OCI-LY1 (cell line): ENCODE data around the gene FRS3.
A peak's percentile ranks its signal among the peaks of the same experiment; 100 is the strongest.

Source experiments
- H2AFZ ChIP-seq: fragments of 200-600 bp; sonication (generic), shearing (Covaris generic); 2 replicates; pipeline ENCODE4 v1.6.0; 2014; ENCODE audit warnings: antibody characterized with exemption, mild to moderate bottlenecking, low read length
- H3F3A ChIP-seq: fragments of 200-600 bp; sonication (generic), shearing (Covaris generic); 2 replicates; pipeline ENCODE4 v1.6.0; 2014; ENCODE audit warnings: mild to moderate bottlenecking, antibody characterized with exemption, low read length, moderate library complexity; ENCODE audit not compliant: insufficient read depth
- H3K27ac ChIP-seq: fragments of 200-600 bp; sonication (generic); 2 replicates; pipeline ENCODE4 v1.5.1; 2014; ENCODE audit warnings: low read length, mixed run types, mild to moderate bottlenecking, low read depth; ENCODE audit not compliant: poor library complexity, severe bottlenecking
- H3K27me3 ChIP-seq: fragments of 200-600 bp; sonication (generic); 2 replicates; pipeline ENCODE4 v1.6.0; 2014; ENCODE audit warnings: antibody characterized with exemption, mild to moderate bottlenecking, low read length, moderate library complexity; ENCODE audit not compliant: insufficient read depth
- H3K36me3 ChIP-seq: fragments of 200-600 bp; sonication (generic); 2 replicates; pipeline ENCODE4 v1.6.1; 2014; ENCODE audit warnings: mild to moderate bottlenecking, antibody characterized with exemption, low read length, moderate library complexity, mixed read lengths; ENCODE audit not compliant: insufficient read depth
- H3K4me1 ChIP-seq: fragments of 200-600 bp; sonication (generic); 2 replicates; pipeline ENCODE4 v1.5.1; 2014; ENCODE audit warnings: mild to moderate bottlenecking, low read length, moderate library complexity; ENCODE audit not compliant: insufficient read depth, severe bottlenecking
- H3K4me2 ChIP-seq: fragments of 200-600 bp; sonication (generic), shearing (Covaris generic); 2 replicates; pipeline ENCODE4 v1.6.1; 2014; ENCODE audit warnings: low read length
- H3K4me3 ChIP-seq: fragments of 200-600 bp; sonication (generic); 2 replicates; pipeline ENCODE4 v1.5.1; 2014; ENCODE audit warnings: low read length, low read depth, mild to moderate bottlenecking, mixed read lengths; ENCODE audit not compliant: poor library complexity, severe bottlenecking
- H3K79me2 ChIP-seq: fragments of 200-600 bp; shearing (Covaris generic); 2 replicates; pipeline ENCODE4 v1.6.1; 2016; ENCODE audit warnings: mixed run types, low read length, mixed read lengths; ENCODE audit not compliant: insufficient read depth
- H3K9ac ChIP-seq: fragments of 200-600 bp; sonication (generic), shearing (Covaris generic); 2 replicates; pipeline ENCODE4 v1.6.1; 2014; ENCODE audit warnings: mild to moderate bottlenecking, low read length, mixed read lengths
- H3K9me2 ChIP-seq: fragments of 200-600 bp; sonication (generic), shearing (Covaris generic); 2 replicates; pipeline ENCODE4 v1.6.1; 2014; ENCODE audit warnings: low read depth, mild to moderate bottlenecking, low read length, mixed read lengths
- H3K9me3 ChIP-seq: fragments of 200-600 bp; shearing (Covaris generic); 2 replicates; pipeline ENCODE4 v1.6.1; 2014; ENCODE audit warnings: low read length, mixed read lengths
- H4K20me1 ChIP-seq: fragments of 200-600 bp; sonication (generic), shearing (Covaris generic); 2 replicates; pipeline ENCODE4 v1.6.0; 2016; ENCODE audit warnings: mild to moderate bottlenecking, low read length; ENCODE audit not compliant: insufficient read depth
- CTCF ChIP-seq: fragments of 200-600 bp; sonication (generic), shearing (Covaris generic); IDR thresholded peaks from 2 replicates; pipeline ENCODE4 v1.5.1; 2017; ENCODE audit warnings: mild to moderate bottlenecking, antibody characterized with exemption, low read length, moderate library complexity, mixed read lengths
- EZH2 ChIP-seq: fragments of 200-600 bp; sonication (generic), shearing (Covaris generic); IDR thresholded peaks from 2 replicates; pipeline ENCODE4 v1.8.0; 2017; ENCODE audit warnings: borderline replicate concordance, mixed run types, mild to moderate bottlenecking, antibody characterized with exemption, low read length, moderate library complexity, mixed read lengths

Gene FRS3

GRCh38 chr6:41779788-41780550 is at the start of gene FRS3:
Gene FRS3 (minus strand): TSS chr6:41779900. CDS start chr6:41776987, 2,913 bp downstream.
- Histone ChIP-seq H3K9ac (peak within 1 kb of the TSS; percentile 82), H3K27me3 (0 out of 2 replicates have a peak, but pooled peaks cover 5% of the 10 kb centered on the region), H3K9me2 (no peaks in the 10 kb centered on the region), H4K20me1 (no peaks in the 10 kb centered on the region), H3K4me1 (peaks cover 13% of the 10 kb centered on the region), H3K9me3 (no peaks in the 10 kb centered on the region), H3K36me3 (no peaks in the 10 kb centered on the region; the same call in 1 of the 2 replicates), H3K79me2 (no peaks in the 10 kb centered on the region), H3K4me3 (peak within 1 kb of the TSS; percentile 66), H3K4me2 (peak within 1 kb of the TSS; percentile 95), H2AFZ (no peak within 1 kb of the TSS), H3K27ac (no peak within 1 kb of the TSS), H3F3A (no peaks in the 10 kb centered on the region)
- peak; percentile 91 for TF ChIP-seq CTCF
- no peak for TF ChIP-seq EZH2

- Histone ChIP-seq H3F3A (no peaks in the 10 kb centered on the region), H3K9me2 (no peaks in the 10 kb centered on the region), H3K36me3 (no peaks in the 10 kb centered on the region), H3K27ac (no peak overlapping the region), H3K4me3 (no peak overlapping the region), H3K9me3 (no peaks in the 10 kb centered on the region), H3K4me2 (no peak overlapping the region), H3K9ac (no peak overlapping the region), H4K20me1 (no peaks in the 10 kb centered on the region), H3K27me3 (no peaks in the 10 kb centered on the region), H2AFZ (no peak overlapping the region), H3K79me2 (no peaks in the 10 kb centered on the region), H3K4me1 (no peaks in the 10 kb centered on the region)
- TF ChIP-seq EZH2 = no peak
- TF ChIP-seq CTCF = no peak
Measured at GRCh38 chr6:41826343-41827022, 46.8 kb upstream of the FRS3 start.

GRCh38 chr6:41824571-41825569 is 45.2 kb upstream of the FRS3 start:
- Histone ChIP-seq H2AFZ (no peak overlapping the region), H3K36me3 (no peaks in the 10 kb centered on the region), H3K4me2 (no peak overlapping the region), H3F3A (no peaks in the 10 kb centered on the region), H3K4me1 (no peaks in the 10 kb centered on the region), H3K9me2 (no peaks in the 10 kb centered on the region), H3K9me3 (no peaks in the 10 kb centered on the region), H3K79me2 (no peaks in the 10 kb centered on the region), H4K20me1 (no peaks in the 10 kb centered on the region), H3K9ac (no peak overlapping the region), H3K27me3 (no peaks in the 10 kb centered on the region), H3K4me3 (no peak overlapping the region), H3K27ac (no peak overlapping the region)
- TF ChIP-seq EZH2 = no peak
- TF ChIP-seq CTCF = no peak
